GM12801 (cell line): Measurements from ENCODE around the gene ZNF470.

ENCODE experiments used
- CTCF ChIP-seq: IDR thresholded peaks from one replicate; pipeline ENCODE4 v1.5.1; 2011; ENCODE audit warnings: control low read depth; ENCODE audit not compliant: insufficient read length; ENCODE audit errors: extremely low read depth

Gene ZNF470

DNA sequence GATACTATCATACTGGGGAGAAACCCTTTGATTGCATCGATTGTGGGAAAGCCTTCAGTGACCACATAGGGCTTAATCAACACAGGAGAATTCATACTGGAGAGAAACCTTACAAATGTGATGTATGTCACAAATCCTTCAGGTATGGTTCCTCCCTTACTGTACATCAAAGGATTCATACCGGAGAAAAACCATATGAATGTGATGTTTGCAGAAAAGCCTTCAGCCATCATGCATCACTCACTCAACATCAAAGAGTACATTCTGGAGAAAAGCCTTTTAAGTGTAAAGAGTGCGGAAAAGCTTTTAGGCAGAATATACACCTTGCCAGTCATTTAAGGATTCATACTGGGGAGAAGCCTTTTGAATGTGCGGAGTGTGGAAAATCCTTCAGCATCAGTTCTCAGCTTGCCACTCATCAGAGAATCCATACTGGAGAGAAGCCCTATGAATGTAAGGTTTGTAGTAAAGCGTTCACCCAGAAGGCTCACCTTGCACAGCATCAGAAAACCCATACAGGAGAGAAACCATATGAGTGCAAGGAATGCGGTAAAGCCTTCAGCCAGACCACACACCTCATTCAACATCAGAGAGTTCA is 12.9 kb upstream of the ZNF470 start:
- no peak for TF ChIP-seq CTCF

DNA sequence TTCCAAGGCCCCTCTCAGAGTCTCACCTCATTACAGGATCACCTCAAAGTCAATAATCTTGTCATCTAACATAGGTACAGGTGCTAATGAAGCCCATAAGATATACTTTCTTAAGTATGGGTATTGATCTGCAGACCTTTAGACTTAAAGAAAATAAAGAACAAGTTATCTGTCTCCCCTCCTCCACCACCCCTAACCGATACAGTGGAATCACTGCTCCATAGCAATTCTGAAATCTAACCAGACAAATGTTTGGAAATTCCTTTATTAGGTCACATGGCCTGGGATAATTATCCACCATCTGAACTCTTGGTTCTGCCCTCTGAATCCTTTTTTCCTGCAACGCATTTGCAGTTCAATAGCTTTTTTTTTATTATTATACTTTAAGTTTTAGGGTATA is 4.5 kb upstream of the ZNF470 start:
- TF ChIP-seq CTCF: no peak

- no peak for TF ChIP-seq CTCF
Observed at GRCh38 chr19:56566904-56567273, 379 bp upstream of the ZNF470 start.

- TF ChIP-seq CTCF: no peak
Observed at GRCh38 chr19:56572589-56572988, 5.3 kb downstream of the ZNF470 start.

DNA sequence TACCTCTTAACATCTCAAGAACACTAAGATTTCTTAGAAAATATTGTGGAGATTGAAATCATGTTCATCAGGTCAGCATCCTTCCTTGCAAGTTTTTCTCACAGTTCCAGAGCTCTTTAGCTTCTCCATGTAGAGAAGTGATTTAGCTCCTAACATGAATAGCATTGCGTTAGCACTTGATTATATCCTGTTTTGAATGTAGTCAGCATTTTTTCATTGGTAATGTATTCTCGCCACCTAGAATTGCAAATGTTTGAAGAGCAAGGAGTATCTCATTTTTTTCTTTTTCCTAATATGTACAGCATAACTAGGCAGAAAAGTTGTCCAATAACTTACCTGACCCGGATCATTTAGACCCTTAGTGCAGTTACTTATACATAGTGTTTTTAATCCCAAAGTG is 6.6 kb downstream of the ZNF470 start:
- no peak for TF ChIP-seq CTCF

DNA sequence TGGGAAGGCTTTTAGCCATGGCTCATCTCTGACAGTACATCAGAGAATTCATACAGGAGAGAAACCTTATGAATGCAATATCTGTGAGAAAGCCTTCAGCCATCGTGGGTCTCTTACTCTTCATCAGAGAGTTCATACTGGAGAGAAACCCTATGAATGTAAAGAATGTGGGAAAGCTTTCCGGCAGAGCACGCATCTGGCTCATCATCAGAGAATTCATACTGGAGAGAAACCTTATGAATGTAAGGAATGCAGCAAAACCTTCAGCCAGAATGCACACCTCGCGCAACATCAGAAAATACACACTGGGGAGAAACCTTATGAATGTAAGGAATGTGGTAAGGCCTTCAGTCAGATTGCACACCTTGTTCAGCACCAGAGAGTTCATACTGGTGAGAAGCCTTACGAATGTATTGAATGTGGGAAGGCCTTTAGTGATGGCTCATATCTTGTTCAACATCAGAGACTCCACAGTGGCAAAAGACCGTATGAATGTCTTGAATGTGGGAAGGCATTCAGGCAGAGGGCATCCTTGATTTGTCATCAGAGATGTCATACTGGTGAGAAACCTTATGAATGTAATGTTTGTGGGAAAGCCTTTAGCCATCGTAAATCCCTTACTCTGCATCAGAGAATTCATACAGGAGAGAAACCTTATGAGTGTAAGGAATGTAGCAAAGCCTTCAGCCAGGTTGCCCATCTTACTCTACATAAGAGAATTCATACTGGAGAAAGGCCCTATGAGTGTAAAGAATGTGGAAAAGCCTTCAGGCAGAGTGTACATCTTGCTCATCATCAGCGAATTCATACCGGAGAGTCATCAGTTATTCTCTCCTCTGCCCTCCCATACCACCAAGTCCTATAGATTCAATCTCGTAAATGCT is 10.7 kb downstream of the ZNF470 start:
- no peak for TF ChIP-seq CTCF

GRCh38 chr19:56594446-56594782 is 27.1 kb downstream of the ZNF470 start:
- no peak for TF ChIP-seq CTCF
